RWPE2 (cell line): ENCODE results near the gene LRMDA.

Experiments used
- ATAC-seq: fragments of 200-7000 bp; cut with Tn5 transposase; 3 replicates; pipeline ENCODE4 v1.9.1; 2021; ENCODE audit warnings: low read depth
- DNase-seq: peaks from one replicate; pipeline ENCODE4 v3.0.0-alpha.2; 2020; ENCODE audit warnings: low spot score
- H3K27ac ChIP-seq: fragments of 450-650 bp; 2 replicates; pipeline ENCODE4 v1.5.1; 2017; ENCODE audit warnings: mild to moderate bottlenecking; ENCODE audit not compliant: poor library complexity, severe bottlenecking
- H3K27me3 ChIP-seq: fragments of 250-450 bp; sonication (Bioruptor Pico); 2 replicates; pipeline ENCODE4 v1.5.1; 2021; ENCODE audit warnings: mild to moderate bottlenecking, moderate library complexity; ENCODE audit not compliant: insufficient read depth, poor library complexity, severe bottlenecking
- H3K36me3 ChIP-seq: fragments of 250-450 bp; sonication (Bioruptor Pico); 2 replicates; pipeline ENCODE4 v1.5.1; 2020; ENCODE audit warnings: low read depth, mild to moderate bottlenecking, moderate library complexity
- H3K4me1 ChIP-seq: fragments of 250-450 bp; sonication (Bioruptor Pico); 2 replicates; pipeline ENCODE4 v1.5.1; 2021; ENCODE audit warnings: mild to moderate bottlenecking, moderate library complexity; ENCODE audit not compliant: insufficient read depth, poor library complexity, severe bottlenecking
- H3K4me3 ChIP-seq: fragments of 250-450 bp; sonication (Bioruptor Pico); 2 replicates; pipeline ENCODE4 v1.5.1; 2021; ENCODE audit warnings: mild to moderate bottlenecking, moderate library complexity; ENCODE audit not compliant: severe bottlenecking
- H3K9me3 ChIP-seq: fragments of 250-450 bp; sonication (Bioruptor Pico); 2 replicates; pipeline ENCODE4 v1.5.1; 2021; ENCODE audit warnings: mild to moderate bottlenecking, moderate library complexity; ENCODE audit not compliant: severe bottlenecking
- CTCF ChIP-seq: fragments of 450-650 bp; IDR thresholded peaks from one replicate; pipeline ENCODE4 v1.5.1; 2017; ENCODE audit warnings: mild to moderate bottlenecking, moderate library complexity; ENCODE audit not compliant: poor library complexity, severe bottlenecking

LRMDA gene

DNA sequence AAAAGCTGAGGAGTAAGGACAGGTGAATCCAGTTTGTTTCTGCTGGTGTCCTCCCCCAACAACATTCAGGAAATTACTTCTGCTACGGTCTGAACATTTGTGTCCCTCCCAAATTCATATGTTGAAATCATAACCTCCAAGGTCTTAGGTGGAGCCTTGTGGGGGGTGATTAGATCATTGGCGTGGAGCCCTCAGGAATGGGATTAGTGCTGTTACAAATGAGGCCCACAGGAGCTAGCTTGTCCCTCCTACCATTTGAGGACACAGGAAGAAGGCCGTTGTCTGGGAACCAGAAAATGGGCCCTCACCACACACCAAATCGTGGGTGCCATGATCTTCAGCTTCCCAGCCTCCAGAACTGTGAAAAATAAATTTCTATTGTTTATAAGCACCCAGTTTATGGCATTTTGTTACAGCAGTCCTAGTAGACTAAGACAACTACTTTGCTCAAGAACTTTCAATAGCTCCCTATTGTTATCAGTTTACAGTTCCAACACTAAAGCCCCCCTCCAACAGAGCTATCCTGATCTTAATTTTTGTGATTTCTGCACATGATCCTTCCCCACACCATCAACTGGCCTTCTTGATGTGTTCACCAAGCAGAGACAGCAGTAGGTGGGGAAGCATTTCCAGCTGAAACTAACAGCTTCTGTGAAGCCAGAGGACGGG lies 2.1 kb upstream of the LRMDA start:
- ATAC-seq = no peak
- H3K27ac ChIP-seq = peak overlapping the region; percentile 56

GRCh38 chr10:75430000-75430763 lies 1.2 kb upstream of the LRMDA start:
- Histone ChIP-seq H3K9me3 (no peaks in the 10 kb centered on the region), H3K27me3 (no peaks in the 10 kb centered on the region), H3K4me3 (no peak overlapping the region), H3K4me1 (peaks cover 34% of the 10 kb centered on the region), H3K27ac (peak overlapping the region; percentile 56), H3K36me3 (no peaks in the 10 kb centered on the region)
- TF ChIP-seq CTCF = no peak
- no peak for DNase-seq
- peak; percentile 82 for ATAC-seq

More for the DNA sequence above, 2.1 kb upstream of the LRMDA start:
- H3K36me3 ChIP-seq = no peaks in the 10 kb centered on the region
- H3K4me1 ChIP-seq = peaks cover 34% of the 10 kb centered on the region
- no peaks in the 10 kb centered on the region for H3K9me3 ChIP-seq
- no peak for DNase-seq
- no peak overlapping the region for H3K4me3 ChIP-seq
- H3K27me3 ChIP-seq = no peaks in the 10 kb centered on the region
- TF ChIP-seq CTCF = no peak

GRCh38 chr10:75432176-75432575 lies 752 bp downstream of the LRMDA start:
- no peaks in the 10 kb centered on the region for H3K27me3 ChIP-seq
- no peak for TF ChIP-seq CTCF
- peaks cover 34% of the 10 kb centered on the region for H3K4me1 ChIP-seq
- no peaks in the 10 kb centered on the region for H3K36me3 ChIP-seq
- ATAC-seq = no peak
- no peak overlapping the region for H3K4me3 ChIP-seq
- no peaks in the 10 kb centered on the region for H3K9me3 ChIP-seq
- no peak for DNase-seq
- H3K27ac ChIP-seq = no peak overlapping the region

- no peak for ATAC-seq
Measured at GRCh38 chr10:75432763-75433162, 1.3 kb downstream of the LRMDA start.

More at GRCh38 chr10:75432763-75433162, 1.3 kb downstream of the LRMDA start:
- no peak overlapping the region for H3K27ac ChIP-seq
- no peaks in the 10 kb centered on the region for H3K27me3 ChIP-seq
- H3K36me3 ChIP-seq = no peaks in the 10 kb centered on the region
- H3K4me1 ChIP-seq = peaks cover 34% of the 10 kb centered on the region
- no peak for DNase-seq
- no peaks in the 10 kb centered on the region for H3K9me3 ChIP-seq
- TF ChIP-seq CTCF = no peak
- no peak overlapping the region for H3K4me3 ChIP-seq
